ENCODE measurements around the gene GGN. TPM values are rescaled to one million over a fixed set of nuclear protein-coding genes. Genes with fewer than 3 reads are reported as not detected.
A peak's percentile ranks its signal among the peaks of the same experiment; 100 is the strongest.

The GGN gene
- total and polyA plus RNA-seq, 9 of the 15 experiments (the other 6 are each of a cell fraction or from before 2014, with no cell fraction given) = 0.15 to 0.33 TPM; not detected in 7

GRCh38 chr19:38336638-38337359 lies 51.0 kb downstream of the GGN start (continued):
- 0 out of 2 replicates have a peak, but pooled peaks have one; percentile 50 for TF ChIP-seq ZNF407 (IDR thresholded peaks at IDR 0.05; ENCODE audit: low read depth)
- TF ChIP-seq MEIS2 (IDR thresholded peaks at IDR 0.05; ENCODE audit: partially characterized antibody) = no peak
- TF ChIP-seq ZNF12 (CRISPR knock-in tag; IDR thresholded peaks at IDR 0.05) = no peak
- TF ChIP-seq CBX1 (IDR thresholded peaks at IDR 0.05; ENCODE audit: low read depth) = no peak
- TF ChIP-seq ZC3H11A (IDR thresholded peaks at IDR 0.05; ENCODE audit: low read depth, low read length) = no peak
- TF ChIP-seq BRD4 (IDR thresholded peaks at IDR 0.05) = no peak
- 0 out of 3 replicates have a peak, but pooled peaks of 1 of the 2 experiments have one; percentile 64 for TF ChIP-seq CBX3 (IDR thresholded peaks at IDR 0.05; ENCODE audit: borderline replicate concordance in 1 of 2, low read length in 2 of 2)
- TF ChIP-seq FOS (IDR thresholded peaks at IDR 0.05; ENCODE audit: extremely low read depth, insufficient read length) = no peak
- no peak for TF ChIP-seq ETV6 (IDR thresholded peaks at IDR 0.05; ENCODE audit: borderline replicate concordance in 1 of 2, low read depth in 2 of 2, low read length in 1 of 2)
- no peak for TF ChIP-seq ETV6 (CRISPR knock-in tag; IDR thresholded peaks at IDR 0.05; ENCODE audit: borderline replicate concordance)
- no peak for TF ChIP-seq ARID3B (CRISPR knock-in tag; IDR thresholded peaks at IDR 0.05; ENCODE audit: borderline replicate concordance)
- TF ChIP-seq ETV5 (CRISPR knock-in tag; IDR thresholded peaks at IDR 0.05; ENCODE audit: low read depth) = no peak
- no peak for TF ChIP-seq ATF1 (CRISPR knock-in tag; IDR thresholded peaks at IDR 0.05)
- TF ChIP-seq ATF1 (tag; IDR thresholded peaks at IDR 0.05) = peak; percentile 41
- no peak for TF ChIP-seq BMI1 (IDR thresholded peaks at IDR 0.05; ENCODE audit: low read length)
- TF ChIP-seq BRF2 (IDR thresholded peaks at IDR 0.05; ENCODE audit: borderline replicate concordance, insufficient read depth, insufficient read length) = no peak

All from K562 (cell line).